RWPE2 (cell line): ENCODE data around the gene CCDC85C.

Experiments used
- ATAC-seq: fragments of 200-7000 bp; cut with Tn5 transposase; 3 replicates; pipeline ENCODE4 v1.9.1; 2021; ENCODE audit warnings: low read depth
- DNase-seq: peaks from one replicate; pipeline ENCODE4 v3.0.0-alpha.2; 2020; ENCODE audit warnings: low spot score
- H3K27ac ChIP-seq: fragments of 450-650 bp; 2 replicates; pipeline ENCODE4 v1.5.1; 2017; ENCODE audit warnings: mild to moderate bottlenecking; ENCODE audit not compliant: poor library complexity, severe bottlenecking
- H3K27me3 ChIP-seq: fragments of 250-450 bp; sonication (Bioruptor Pico); 2 replicates; pipeline ENCODE4 v1.5.1; 2021; ENCODE audit warnings: mild to moderate bottlenecking, moderate library complexity; ENCODE audit not compliant: insufficient read depth, poor library complexity, severe bottlenecking
- H3K36me3 ChIP-seq: fragments of 250-450 bp; sonication (Bioruptor Pico); 2 replicates; pipeline ENCODE4 v1.5.1; 2020; ENCODE audit warnings: low read depth, mild to moderate bottlenecking, moderate library complexity
- H3K4me1 ChIP-seq: fragments of 250-450 bp; sonication (Bioruptor Pico); 2 replicates; pipeline ENCODE4 v1.5.1; 2021; ENCODE audit warnings: mild to moderate bottlenecking, moderate library complexity; ENCODE audit not compliant: insufficient read depth, poor library complexity, severe bottlenecking
- H3K4me3 ChIP-seq: fragments of 250-450 bp; sonication (Bioruptor Pico); 2 replicates; pipeline ENCODE4 v1.5.1; 2021; ENCODE audit warnings: mild to moderate bottlenecking, moderate library complexity; ENCODE audit not compliant: severe bottlenecking
- H3K9me3 ChIP-seq: fragments of 250-450 bp; sonication (Bioruptor Pico); 2 replicates; pipeline ENCODE4 v1.5.1; 2021; ENCODE audit warnings: mild to moderate bottlenecking, moderate library complexity; ENCODE audit not compliant: severe bottlenecking
- TF ChIP-seq, protein P1 (sequence below): fragments of 450-650 bp; IDR thresholded peaks from one replicate; pipeline ENCODE4 v1.5.1; 2017; ENCODE audit warnings: mild to moderate bottlenecking, moderate library complexity; ENCODE audit not compliant: poor library complexity, severe bottlenecking

Gene CCDC85C

DNA sequence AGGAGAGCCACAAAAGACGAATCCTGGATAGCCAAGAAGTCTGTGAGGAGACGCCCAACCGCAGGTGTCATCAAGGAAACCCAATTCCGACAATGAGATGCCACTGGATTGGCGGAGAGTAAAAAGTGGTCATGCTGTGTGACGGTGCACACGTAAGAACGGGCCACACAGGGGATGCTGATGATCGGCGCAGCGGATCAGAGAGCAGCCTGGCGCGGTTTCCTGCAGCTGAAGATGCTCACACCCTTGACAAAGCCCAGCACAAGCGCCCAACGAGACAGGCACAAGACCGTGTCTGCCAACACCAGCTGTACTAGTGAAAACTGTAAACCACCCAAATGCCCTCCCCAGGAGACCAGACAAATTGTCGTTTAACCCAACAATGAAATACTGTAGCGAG is 55.8 kb downstream of the CCDC85C start:
- no peak for DNase-seq
- TF ChIP-seq, protein P1, sequence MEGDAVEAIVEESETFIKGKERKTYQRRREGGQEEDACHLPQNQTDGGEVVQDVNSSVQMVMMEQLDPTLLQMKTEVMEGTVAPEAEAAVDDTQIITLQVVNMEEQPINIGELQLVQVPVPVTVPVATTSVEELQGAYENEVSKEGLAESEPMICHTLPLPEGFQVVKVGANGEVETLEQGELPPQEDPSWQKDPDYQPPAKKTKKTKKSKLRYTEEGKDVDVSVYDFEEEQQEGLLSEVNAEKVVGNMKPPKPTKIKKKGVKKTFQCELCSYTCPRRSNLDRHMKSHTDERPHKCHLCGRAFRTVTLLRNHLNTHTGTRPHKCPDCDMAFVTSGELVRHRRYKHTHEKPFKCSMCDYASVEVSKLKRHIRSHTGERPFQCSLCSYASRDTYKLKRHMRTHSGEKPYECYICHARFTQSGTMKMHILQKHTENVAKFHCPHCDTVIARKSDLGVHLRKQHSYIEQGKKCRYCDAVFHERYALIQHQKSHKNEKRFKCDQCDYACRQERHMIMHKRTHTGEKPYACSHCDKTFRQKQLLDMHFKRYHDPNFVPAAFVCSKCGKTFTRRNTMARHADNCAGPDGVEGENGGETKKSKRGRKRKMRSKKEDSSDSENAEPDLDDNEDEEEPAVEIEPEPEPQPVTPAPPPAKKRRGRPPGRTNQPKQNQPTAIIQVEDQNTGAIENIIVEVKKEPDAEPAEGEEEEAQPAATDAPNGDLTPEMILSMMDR: no peak
- H3K4me3 ChIP-seq: no peak overlapping the region
- H3K4me1 ChIP-seq: no peaks in the 10 kb centered on the region
- no peak overlapping the region for H3K27ac ChIP-seq
- no peak for ATAC-seq
- no peaks in the 10 kb centered on the region for H3K36me3 ChIP-seq
- H3K27me3 ChIP-seq: no peaks in the 10 kb centered on the region
- H3K9me3 ChIP-seq: no peaks in the 10 kb centered on the region

DNA sequence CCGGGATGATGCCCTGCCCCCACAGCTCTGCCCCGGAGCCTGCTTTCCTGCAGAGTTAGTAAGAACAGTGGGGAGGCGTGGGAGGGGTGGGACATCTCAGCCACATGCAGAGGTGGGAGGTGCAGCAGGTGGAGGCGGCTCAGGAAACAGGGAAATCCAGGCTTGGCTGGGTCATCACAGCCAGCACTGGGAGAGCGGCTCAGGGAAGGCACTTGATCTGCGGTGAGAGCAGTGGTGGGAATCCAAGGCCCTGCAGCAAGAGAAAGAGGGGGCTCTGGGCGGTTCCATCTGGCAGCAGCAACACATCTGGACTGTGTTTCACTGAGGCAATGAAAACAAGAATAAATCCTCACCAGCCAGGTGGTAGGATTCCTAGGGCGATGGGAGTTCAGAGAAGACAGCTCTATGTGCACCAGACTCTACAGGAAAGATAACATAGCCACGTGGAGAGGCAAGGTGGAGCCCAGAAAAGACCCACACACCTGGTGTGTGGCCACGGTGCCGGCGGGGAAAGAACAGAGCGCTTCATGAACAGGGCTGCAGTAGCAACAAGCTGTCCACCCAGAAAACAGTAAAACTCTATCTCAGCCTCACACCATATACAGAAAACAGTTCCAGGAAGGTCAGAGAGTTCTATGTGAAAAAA is 57.6 kb downstream of the CCDC85C start:
- ATAC-seq (no peak), DNase-seq (no peak)
- H3K4me1 ChIP-seq: peaks cover 9% of the 10 kb centered on the region
- no peak overlapping the region for H3K27ac ChIP-seq
- H3K4me3 ChIP-seq: no peak overlapping the region
- H3K27me3 ChIP-seq: no peaks in the 10 kb centered on the region
- H3K9me3 ChIP-seq: no peaks in the 10 kb centered on the region
- TF ChIP-seq, protein P1: no peak
- no peaks in the 10 kb centered on the region for H3K36me3 ChIP-seq

DNA sequence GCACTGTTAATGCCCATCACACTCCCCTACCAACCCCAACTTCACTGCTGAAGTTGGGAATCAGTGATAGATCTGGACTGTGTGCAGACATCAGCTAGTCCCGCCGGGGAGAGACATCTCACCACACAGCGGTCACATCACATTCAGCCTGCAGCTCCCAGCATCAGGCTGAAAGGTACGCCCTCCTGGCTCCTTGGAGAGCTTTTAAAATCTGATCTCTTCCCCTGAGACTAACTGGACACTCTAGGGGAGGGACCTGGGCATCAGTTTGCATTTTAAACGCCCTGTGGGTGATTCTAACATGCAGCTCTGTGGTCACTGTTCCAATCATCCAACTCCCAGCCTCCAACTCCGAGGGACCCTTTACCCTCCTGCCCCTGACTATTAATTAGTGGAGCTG is 58.4 kb downstream of the CCDC85C start:
- ATAC-seq (no peak), DNase-seq (no peak)
- Histone ChIP-seq H3K27ac (no peak overlapping the region), H3K27me3 (no peaks in the 10 kb centered on the region), H3K4me1 (peaks cover 10% of the 10 kb centered on the region), H3K36me3 (no peaks in the 10 kb centered on the region), H3K4me3 (no peak overlapping the region), H3K9me3 (no peaks in the 10 kb centered on the region)
- TF ChIP-seq, protein P1: no peak

DNA sequence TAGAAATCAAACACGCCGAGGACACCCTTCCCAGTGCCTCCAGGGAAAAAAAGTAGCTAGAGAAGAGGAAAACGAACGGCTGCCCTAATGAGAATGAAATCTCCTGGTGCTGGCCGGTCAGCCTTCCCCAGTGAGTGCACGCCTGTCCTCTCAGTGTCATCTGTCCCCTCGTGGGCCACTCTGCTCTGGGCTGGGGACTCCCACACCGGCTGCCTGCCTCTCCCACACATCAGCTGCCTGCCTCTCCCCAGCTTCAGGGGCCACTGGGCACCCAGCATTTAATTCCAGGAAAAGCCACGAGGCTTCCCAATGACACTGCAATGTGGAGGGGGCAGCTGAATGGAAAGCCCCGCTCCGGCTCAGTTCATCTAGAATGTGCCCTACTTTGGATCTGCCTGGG is 59.0 kb downstream of the CCDC85C start:
- Histone ChIP-seq H3K4me1 (peaks cover 10% of the 10 kb centered on the region), H3K27me3 (no peaks in the 10 kb centered on the region), H3K36me3 (no peaks in the 10 kb centered on the region), H3K9me3 (no peaks in the 10 kb centered on the region), H3K27ac (no peak overlapping the region), H3K4me3 (no peak overlapping the region)
- ATAC-seq: no peak
- TF ChIP-seq, protein P1: no peak
- no peak for DNase-seq

DNA sequence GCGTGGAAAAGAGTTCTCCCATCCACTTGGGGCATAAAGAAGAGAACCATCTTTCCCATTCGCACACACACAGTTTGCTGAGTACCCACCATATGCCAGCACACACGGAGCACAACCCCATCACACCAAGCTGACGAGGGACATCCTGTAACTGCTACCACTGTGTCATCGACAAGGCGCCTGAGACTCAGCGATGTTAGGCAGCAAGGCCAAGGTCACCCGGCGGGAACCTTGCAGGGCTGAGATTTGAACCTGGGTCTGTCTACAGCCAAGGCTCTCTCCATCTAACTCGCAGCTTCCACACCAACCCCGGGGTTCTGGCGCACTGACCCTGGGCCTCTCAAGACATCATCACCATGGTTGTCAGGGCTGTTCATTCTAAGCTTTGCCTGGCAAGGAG is 60.0 kb downstream of the CCDC85C start:
- ATAC-seq: no peak
- Histone ChIP-seq H3K4me1 (peaks cover 10% of the 10 kb centered on the region), H3K36me3 (no peaks in the 10 kb centered on the region), H3K9me3 (no peaks in the 10 kb centered on the region), H3K27ac (no peak overlapping the region), H3K4me3 (no peak overlapping the region), H3K27me3 (no peaks in the 10 kb centered on the region)
- no peak for DNase-seq
- TF ChIP-seq, protein P1: no peak
